Measurements from ENCODE around the gene ARFGAP3.

ARFGAP3 gene

DNA sequence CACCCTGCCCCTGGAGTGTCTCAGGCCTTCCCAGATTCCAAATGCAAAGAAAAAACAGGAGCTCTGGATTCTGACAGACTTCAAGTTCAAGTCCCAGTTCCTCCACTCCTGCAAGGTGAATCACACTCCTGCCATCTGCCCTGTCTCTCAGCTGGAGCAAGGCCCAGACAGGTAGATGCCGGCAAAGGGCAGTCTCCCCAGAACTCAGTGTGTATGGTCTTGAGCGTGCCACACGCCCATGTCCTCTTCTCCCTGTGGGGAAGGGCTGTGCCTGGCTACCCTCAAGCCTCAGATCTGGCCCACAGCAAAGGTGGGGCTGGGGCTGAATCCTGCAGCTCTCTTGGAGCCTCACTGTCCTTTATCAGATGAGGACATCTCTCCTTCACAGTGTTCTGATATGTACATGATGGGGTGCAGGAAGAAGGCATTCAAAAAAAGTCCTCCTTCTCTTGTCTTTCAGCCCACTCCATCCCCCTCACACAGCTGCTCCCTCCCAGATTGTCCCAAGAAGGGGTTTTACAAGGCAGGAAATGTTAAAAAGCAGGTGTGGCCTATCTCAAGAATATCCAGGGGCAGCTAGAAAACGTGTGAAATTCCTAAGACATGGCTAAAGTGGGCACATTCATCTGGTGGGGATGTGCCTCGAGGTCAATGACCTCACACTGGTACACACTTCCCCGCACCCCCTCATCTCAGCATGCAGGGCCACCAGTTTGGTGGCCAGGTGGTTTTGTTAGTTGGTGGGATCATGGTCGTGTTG lies 27.7 kb upstream of the ARFGAP3 start:
- DNase-seq (ENCODE audit: low spot score) = no peak
- in situ Hi-C loops (cut with MboI; ENCODE audit: low pct_unique_long_range_greater_than_20kb, low sequenced_read_pairs, unreplicated experiment) = no loop called here
- TF ChIP-seq, protein P1, sequence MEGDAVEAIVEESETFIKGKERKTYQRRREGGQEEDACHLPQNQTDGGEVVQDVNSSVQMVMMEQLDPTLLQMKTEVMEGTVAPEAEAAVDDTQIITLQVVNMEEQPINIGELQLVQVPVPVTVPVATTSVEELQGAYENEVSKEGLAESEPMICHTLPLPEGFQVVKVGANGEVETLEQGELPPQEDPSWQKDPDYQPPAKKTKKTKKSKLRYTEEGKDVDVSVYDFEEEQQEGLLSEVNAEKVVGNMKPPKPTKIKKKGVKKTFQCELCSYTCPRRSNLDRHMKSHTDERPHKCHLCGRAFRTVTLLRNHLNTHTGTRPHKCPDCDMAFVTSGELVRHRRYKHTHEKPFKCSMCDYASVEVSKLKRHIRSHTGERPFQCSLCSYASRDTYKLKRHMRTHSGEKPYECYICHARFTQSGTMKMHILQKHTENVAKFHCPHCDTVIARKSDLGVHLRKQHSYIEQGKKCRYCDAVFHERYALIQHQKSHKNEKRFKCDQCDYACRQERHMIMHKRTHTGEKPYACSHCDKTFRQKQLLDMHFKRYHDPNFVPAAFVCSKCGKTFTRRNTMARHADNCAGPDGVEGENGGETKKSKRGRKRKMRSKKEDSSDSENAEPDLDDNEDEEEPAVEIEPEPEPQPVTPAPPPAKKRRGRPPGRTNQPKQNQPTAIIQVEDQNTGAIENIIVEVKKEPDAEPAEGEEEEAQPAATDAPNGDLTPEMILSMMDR (IDR thresholded peaks at IDR 0.05; ENCODE audit: extremely low read depth, insufficient read depth, missing control alignments) = no peak

DNA sequence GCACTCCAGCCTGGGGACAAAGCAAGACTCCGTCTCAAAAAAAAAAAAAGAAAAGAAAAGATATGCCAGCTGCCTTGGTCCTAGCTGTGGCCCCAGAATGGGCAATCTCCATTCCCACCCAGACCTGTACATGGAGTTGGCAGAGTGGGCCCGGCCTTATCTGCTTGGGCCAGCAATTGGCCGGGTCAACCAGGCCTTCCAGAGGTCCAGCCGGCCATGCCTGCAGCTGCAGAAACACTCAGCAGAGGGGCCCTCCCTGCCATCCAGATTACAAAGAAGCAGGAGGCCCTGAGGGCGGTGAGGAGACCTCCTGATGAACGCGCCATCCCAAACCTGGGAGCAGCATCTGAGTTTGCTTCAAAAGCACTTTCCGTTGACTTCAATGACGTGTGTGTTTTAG lies 26.9 kb upstream of the ARFGAP3 start:
- no peak for DNase-seq (ENCODE audit: low spot score)
- in situ Hi-C loops (cut with MboI; ENCODE audit: low pct_unique_long_range_greater_than_20kb, low sequenced_read_pairs, unreplicated experiment) = no loop called here
- TF ChIP-seq, protein P1 (IDR thresholded peaks at IDR 0.05; ENCODE audit: extremely low read depth, insufficient read depth, missing control alignments) = no peak

DNA sequence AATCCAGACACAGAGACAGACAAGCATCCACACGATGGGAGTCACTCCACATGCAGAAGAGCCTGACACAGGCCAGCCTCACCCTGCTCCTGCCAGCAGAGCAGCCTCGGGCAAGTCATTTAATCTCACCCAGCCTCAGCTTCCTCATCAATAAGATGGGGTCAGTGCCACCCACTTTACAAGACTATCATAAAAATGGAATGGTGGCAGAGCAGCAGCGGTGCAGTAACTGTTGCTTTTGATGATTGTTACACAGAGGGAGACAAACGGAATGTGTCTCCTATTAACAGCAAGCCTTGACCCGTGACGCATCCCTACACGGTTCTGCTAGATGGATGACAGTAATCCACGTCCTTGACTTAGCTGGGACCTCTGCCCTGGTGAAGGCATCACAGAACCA lies 26.0 kb upstream of the ARFGAP3 start:
- TF ChIP-seq, protein P1 (IDR thresholded peaks at IDR 0.05; ENCODE audit: extremely low read depth, insufficient read depth, missing control alignments) = no peak
- DNase-seq (ENCODE audit: low spot score) = no peak
- in situ Hi-C loops (cut with MboI; ENCODE audit: low pct_unique_long_range_greater_than_20kb, low sequenced_read_pairs, unreplicated experiment) = no loop called here

DNA sequence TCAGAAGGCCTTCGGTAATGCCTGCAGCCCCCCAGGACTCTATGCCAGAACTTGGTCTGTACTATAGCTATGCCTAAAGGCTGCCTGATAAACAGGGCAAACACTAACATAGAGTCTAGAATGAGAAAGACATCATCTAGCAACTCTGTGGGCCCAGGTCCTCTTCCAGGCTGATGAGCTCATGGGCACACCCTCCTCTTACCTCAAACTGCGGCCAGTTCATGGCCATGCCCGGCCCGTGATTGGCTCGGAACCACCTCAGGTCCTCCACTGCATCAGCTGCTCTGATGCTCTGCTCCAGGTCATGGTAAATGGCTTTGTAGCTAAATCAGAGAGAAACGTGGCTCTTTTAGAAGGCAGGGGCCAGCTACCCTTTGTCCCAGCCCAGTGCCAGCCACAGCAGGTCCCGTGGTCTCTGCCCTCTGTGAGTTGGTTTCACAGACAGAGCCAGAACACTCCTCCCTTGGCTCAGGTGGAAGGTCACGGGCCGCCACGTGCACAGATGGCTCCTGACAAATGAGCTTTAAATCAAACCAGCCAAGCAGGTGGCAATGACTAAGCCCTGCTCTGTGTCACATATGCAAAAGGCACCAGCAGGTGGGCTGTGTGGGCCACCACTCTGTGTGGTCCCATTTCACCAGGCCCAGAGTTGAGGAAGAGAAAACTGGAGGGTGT lies 25.0 kb upstream of the ARFGAP3 start:
- in situ Hi-C loops (cut with MboI; ENCODE audit: low pct_unique_long_range_greater_than_20kb, low sequenced_read_pairs, unreplicated experiment) = no loop called here
- TF ChIP-seq, protein P1 (IDR thresholded peaks at IDR 0.05; ENCODE audit: extremely low read depth, insufficient read depth, missing control alignments) = no peak
- no peak for DNase-seq (ENCODE audit: low spot score)

DNA sequence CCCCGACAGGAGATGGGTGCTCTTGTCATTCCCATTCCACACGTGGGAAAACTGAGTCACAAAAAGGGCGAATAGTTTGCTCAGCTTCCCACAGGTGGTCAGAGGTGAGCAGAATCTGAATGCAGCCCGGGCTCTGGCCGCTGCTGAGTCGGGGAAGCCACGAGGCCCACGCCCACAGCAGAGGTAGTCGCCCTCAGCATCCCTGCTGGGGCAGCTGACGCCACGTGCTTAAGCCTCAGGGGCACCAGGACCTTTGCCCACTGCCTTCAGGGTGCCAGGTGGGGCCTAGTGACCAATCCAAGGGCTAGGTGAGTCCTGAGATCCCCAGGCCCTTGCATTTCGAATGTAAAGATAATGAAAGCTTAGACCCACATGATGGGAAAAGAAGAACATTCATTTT lies 24.2 kb upstream of the ARFGAP3 start:
- TF ChIP-seq, protein P1 (IDR thresholded peaks at IDR 0.05; ENCODE audit: extremely low read depth, insufficient read depth, missing control alignments) = no peak

DNA sequence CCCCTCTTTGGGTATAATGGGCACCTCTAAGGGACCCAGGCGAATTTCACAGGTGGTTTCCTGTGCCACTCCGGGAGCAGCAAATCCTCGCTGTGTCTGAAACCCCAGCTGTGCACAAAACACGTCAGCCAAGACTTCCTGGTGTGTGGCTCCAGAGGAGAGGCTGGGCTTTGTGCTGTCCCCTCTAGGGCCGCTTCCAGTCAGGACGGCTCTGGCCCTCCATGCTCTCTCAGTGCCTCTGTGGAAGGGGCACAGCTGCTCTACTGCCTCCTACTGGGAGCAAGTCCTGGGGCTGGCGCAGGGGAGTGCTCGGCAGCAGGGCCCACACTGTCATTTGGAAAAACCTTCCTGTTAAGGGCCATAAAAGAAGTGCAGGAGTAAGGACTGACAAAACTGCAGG lies 23.7 kb upstream of the ARFGAP3 start:
- TF ChIP-seq, protein P1 (IDR thresholded peaks at IDR 0.05; ENCODE audit: extremely low read depth, insufficient read depth, missing control alignments) = peak; percentile 17
- DNase-seq (ENCODE audit: low spot score) = no peak
- in situ Hi-C loops (cut with MboI; ENCODE audit: low pct_unique_long_range_greater_than_20kb, low sequenced_read_pairs, unreplicated experiment) = no loop called here

More for the DNA sequence above, 24.2 kb upstream of the ARFGAP3 start:
- no peak for DNase-seq (ENCODE audit: low spot score)
- in situ Hi-C loops (cut with MboI; ENCODE audit: low pct_unique_long_range_greater_than_20kb, low sequenced_read_pairs, unreplicated experiment) = no loop called here

Data from GM13977 (cell line).